Measurements from ENCODE around the gene PLP1.

DNA sequence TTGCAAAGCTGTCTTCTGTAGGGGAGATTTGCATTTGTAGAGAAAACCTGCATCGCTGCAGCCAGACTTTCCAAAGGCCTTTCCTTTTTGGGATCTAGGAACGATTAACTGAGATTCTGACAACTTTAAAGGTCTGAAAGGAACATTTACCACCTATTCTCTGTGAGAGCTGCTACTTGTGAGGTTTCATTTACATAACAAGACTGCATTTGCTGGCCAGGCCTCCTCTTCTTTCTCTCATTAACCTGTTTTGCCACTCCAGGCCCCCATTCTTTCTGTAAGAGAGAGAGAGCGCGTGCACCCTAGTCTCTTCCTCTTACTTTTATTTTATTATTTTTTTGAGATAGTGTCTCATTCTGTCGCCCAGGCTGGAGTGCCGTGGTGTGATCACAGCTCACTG, 34.3 kb upstream of the PLP1 start:
- TF ChIP-seq EZH2 (IDR thresholded peaks at IDR 0.05), result no peak
- no peak for TF ChIP-seq POLR2AphosphoS5 (IDR thresholded peaks at IDR 0.05; ENCODE audit: borderline replicate concordance, low read depth, low read length)

All from SK-N-MC (cell line).